Endodermal cell (in vitro differentiated cells): ENCODE measurements around the gene AGRN. TPM values are rescaled to one million over a fixed set of nuclear protein-coding genes. Genes with fewer than 3 reads are reported as not detected.
A peak's percentile ranks its signal among the peaks of the same experiment; 100 is the strongest.

Experiments used
- DNase-seq: peaks from one replicate; pipeline ENCODE4 v3.0.0-alpha.2; 2017
- H3K27ac ChIP-seq: 2 replicates; pipeline ENCODE4 v1.5.1; 2013; ENCODE audit warnings: mild to moderate bottlenecking, low read depth, low read length, moderate library complexity
- H3K27me3 ChIP-seq: 2 replicates; pipeline ENCODE4 v1.6.1; 2013; ENCODE audit warnings: mild to moderate bottlenecking, low read length, moderate library complexity; ENCODE audit not compliant: insufficient read depth, control insufficient read depth, poor library complexity, severe bottlenecking
- H3K36me3 ChIP-seq: 2 replicates; pipeline ENCODE4 v1.7.0; 2013; ENCODE audit warnings: mild to moderate bottlenecking, low read length, moderate library complexity; ENCODE audit not compliant: control insufficient read depth, insufficient read depth
- H3K4me1 ChIP-seq: one replicate; pipeline ENCODE4 v1.7.0; 2013; ENCODE audit warnings: low read length; ENCODE audit not compliant: control insufficient read depth, insufficient read depth
- H3K4me3 ChIP-seq: 2 replicates; pipeline ENCODE4 v1.5.1; 2013; ENCODE audit warnings: mild to moderate bottlenecking, low read length, moderate library complexity
- H3K9ac ChIP-seq: 2 replicates; pipeline ENCODE4 v1.6.1; 2013; ENCODE audit warnings: mild to moderate bottlenecking, low read length, moderate library complexity; ENCODE audit not compliant: poor library complexity, severe bottlenecking; ENCODE audit errors: extremely low read depth
- H3K9me3 ChIP-seq: 2 replicates; pipeline ENCODE4 v1.6.1; 2013; ENCODE audit warnings: mild to moderate bottlenecking, low read length, moderate library complexity; ENCODE audit not compliant: control insufficient read depth
- H3K27ac Mint-ChIP-seq: 2 replicates; pipeline ENCODE4 v1.8.0; 2020; ENCODE audit warnings: mixed read lengths
- H3K27me3 Mint-ChIP-seq: 2 replicates; pipeline ENCODE4 v1.8.0; 2021; ENCODE audit warnings: mild to moderate bottlenecking, mixed read lengths; ENCODE audit not compliant: insufficient read depth
- H3K36me3 Mint-ChIP-seq: 2 replicates; pipeline ENCODE4 v1.8.0; 2020; ENCODE audit warnings: low read depth, mixed read lengths
- H3K4me1 Mint-ChIP-seq: 2 replicates; pipeline ENCODE4 v1.8.0; 2020; ENCODE audit warnings: mixed read lengths
- H3K4me3 Mint-ChIP-seq: 2 replicates; pipeline ENCODE4 v1.8.0; 2020; ENCODE audit warnings: mild to moderate bottlenecking, moderate library complexity, mixed read lengths
- H3K9me3 Mint-ChIP-seq: 2 replicates; pipeline ENCODE4 v1.8.0; 2020; ENCODE audit warnings: mild to moderate bottlenecking, mixed read lengths
- WGBS, 2 experiments: methylation state at CpG; one replicate each; pipeline versions ENCODE4 v1.1.5 to v1.1.7; 2013; ENCODE audit warnings: missing lambda C conversion rate in 2 of 2, mixed read lengths in 1 of 2; ENCODE audit not compliant: insufficient coverage in 1 of 2, insufficient read length in 1 of 2; 5-methylcytosine and 5-hydroxymethylcytosine counted together
- total RNA-seq, 2 donors: library from RNA; stranded (reverse); fragmentation: NEBNext Ultra II Directional in 1 of 2; extraction: Animal tissue kit (Norgen Biotek cat#: 25700) in 1 of 2; gene quantifications; 2 replicates in 1 of 2; 3 replicates in 1 of 2; pipeline ENCODE4 v1.2.1, GENCODE V29; 2021
- TF ChIP-seq, protein P1 (sequence below): fragments of 200-600 bp; sonication (generic); conservative IDR thresholded peaks from 2 replicates; pipeline ENCODE4 v1.5.0; 2021; ENCODE audit warnings: antibody characterized with exemption, mild to moderate bottlenecking

AGRN gene
- total RNA-seq, 2 donors from 2014 or later: 269 to 288 TPM

GRCh38 chr1:1085911-1086841 is 66.3 kb downstream of the AGRN start:
- no peak overlapping the region for H3K9ac ChIP-seq
- no peaks in the 10 kb centered on the region for H3K27me3 ChIP-seq
- TF ChIP-seq, protein P1, sequence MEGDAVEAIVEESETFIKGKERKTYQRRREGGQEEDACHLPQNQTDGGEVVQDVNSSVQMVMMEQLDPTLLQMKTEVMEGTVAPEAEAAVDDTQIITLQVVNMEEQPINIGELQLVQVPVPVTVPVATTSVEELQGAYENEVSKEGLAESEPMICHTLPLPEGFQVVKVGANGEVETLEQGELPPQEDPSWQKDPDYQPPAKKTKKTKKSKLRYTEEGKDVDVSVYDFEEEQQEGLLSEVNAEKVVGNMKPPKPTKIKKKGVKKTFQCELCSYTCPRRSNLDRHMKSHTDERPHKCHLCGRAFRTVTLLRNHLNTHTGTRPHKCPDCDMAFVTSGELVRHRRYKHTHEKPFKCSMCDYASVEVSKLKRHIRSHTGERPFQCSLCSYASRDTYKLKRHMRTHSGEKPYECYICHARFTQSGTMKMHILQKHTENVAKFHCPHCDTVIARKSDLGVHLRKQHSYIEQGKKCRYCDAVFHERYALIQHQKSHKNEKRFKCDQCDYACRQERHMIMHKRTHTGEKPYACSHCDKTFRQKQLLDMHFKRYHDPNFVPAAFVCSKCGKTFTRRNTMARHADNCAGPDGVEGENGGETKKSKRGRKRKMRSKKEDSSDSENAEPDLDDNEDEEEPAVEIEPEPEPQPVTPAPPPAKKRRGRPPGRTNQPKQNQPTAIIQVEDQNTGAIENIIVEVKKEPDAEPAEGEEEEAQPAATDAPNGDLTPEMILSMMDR: no peak
- no peak overlapping the region for H3K27ac ChIP-seq
- 94 to 96% methylated on average over 28 to 38 of the region's 38 CpGs for WGBS, 2 experiments
- Mint-ChIP-seq H3K4me3 (no peak overlapping the region), H3K9me3 (no peaks in the 10 kb centered on the region), H3K27me3 (no peaks in the 10 kb centered on the region), H3K27ac (no peak overlapping the region), H3K36me3 (peaks cover 2% of the 10 kb centered on the region), H3K4me1 (no peaks in the 10 kb centered on the region)
- H3K4me1 ChIP-seq: no peaks in the 10 kb centered on the region
- peak; percentile 43 for DNase-seq
- no peaks in the 10 kb centered on the region for H3K36me3 ChIP-seq
- no peaks in the 10 kb centered on the region for H3K9me3 ChIP-seq
- H3K4me3 ChIP-seq: no peak overlapping the region

- 92 to 97% methylated on average over 12 to 17 of the region's 17 CpGs for WGBS, 2 experiments
- no peaks in the 10 kb centered on the region for H3K36me3 ChIP-seq
Observed at GRCh38 chr1:1086911-1087341, 67.0 kb downstream of the AGRN start.

GRCh38 chr1:1087351-1088028 is 67.6 kb downstream of the AGRN start:
- Mint-ChIP-seq H3K27ac (no peak overlapping the region), H3K27me3 (no peaks in the 10 kb centered on the region), H3K9me3 (no peaks in the 10 kb centered on the region), H3K36me3 (peaks cover 2% of the 10 kb centered on the region), H3K4me3 (no peak overlapping the region), H3K4me1 (no peaks in the 10 kb centered on the region)
- Histone ChIP-seq H3K4me3 (no peak overlapping the region), H3K27ac (no peak overlapping the region), H3K4me1 (no peaks in the 10 kb centered on the region), H3K9me3 (no peaks in the 10 kb centered on the region), H3K27me3 (no peaks in the 10 kb centered on the region), H3K9ac (no peak overlapping the region), H3K36me3 (no peaks in the 10 kb centered on the region)
- WGBS, 2 experiments: 93 to 94% methylated on average over 35 to 38 of the region's 38 CpGs
- TF ChIP-seq, protein P1: no peak
- DNase-seq: no peak

More at GRCh38 chr1:1086911-1087341, 67.0 kb downstream of the AGRN start:
- Histone ChIP-seq H3K27me3 (no peaks in the 10 kb centered on the region), H3K4me1 (no peaks in the 10 kb centered on the region), H3K9ac (no peak overlapping the region), H3K27ac (no peak overlapping the region), H3K9me3 (no peaks in the 10 kb centered on the region), H3K4me3 (no peak overlapping the region)
- no peak for DNase-seq
- TF ChIP-seq, protein P1: no peak
- Mint-ChIP-seq H3K36me3 (peaks cover 2% of the 10 kb centered on the region), H3K4me3 (no peak overlapping the region), H3K27ac (no peak overlapping the region), H3K4me1 (no peaks in the 10 kb centered on the region), H3K9me3 (no peaks in the 10 kb centered on the region), H3K27me3 (no peaks in the 10 kb centered on the region)
